ENCODE measurements around the gene NFKBIB. TPM values are rescaled to one million over a fixed set of nuclear protein-coding genes. Genes with fewer than 3 reads are reported as not detected.
"Not testable (repeated sequence)": the region's sequence is repeated elsewhere in the genome, so short reads cannot be mapped to it uniquely, and the experiment has no call there.

Gene NFKBIB
- total RNA-seq, 1 experiment from 2014 or later: 45.4 TPM

DNA sequence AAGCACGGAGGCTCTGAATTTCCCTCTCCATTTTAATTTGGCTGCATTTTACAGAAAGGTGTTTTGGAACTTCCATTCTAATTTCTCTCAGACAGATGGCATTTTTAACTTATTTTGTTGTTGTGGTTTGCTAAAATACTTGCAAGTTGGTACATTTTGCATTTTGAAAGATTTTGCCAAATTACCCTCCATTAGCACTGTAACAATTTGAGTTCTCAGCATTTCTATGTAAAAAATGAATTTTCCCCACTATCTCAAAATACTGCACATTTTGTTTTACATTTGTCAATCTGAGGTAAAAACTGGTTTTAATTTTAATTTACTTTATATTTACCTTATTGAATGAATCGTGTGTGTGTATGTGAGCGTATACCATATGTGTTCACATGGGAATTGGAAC, 43.0 kb upstream of the NFKBIB start:
- no TSS peak for BruUV-seq (replicated peaks)
- no peaks in the 10 kb centered on the region for H3K36me3 Mint-ChIP-seq (ENCODE audit: insufficient read depth, unreplicated experiment)
- no peaks in the 10 kb centered on the region for H3K27me3 Mint-ChIP-seq (ENCODE audit: insufficient read depth, unreplicated experiment)
- peaks cover 6% of the 10 kb centered on the region for H3K4me1 Mint-ChIP-seq (ENCODE audit: insufficient read depth, unreplicated experiment)
- no peaks in the 10 kb centered on the region for H3K9me3 Mint-ChIP-seq (ENCODE audit: unreplicated experiment)
- no peak overlapping the region for H3K4me3 Mint-ChIP-seq (ENCODE audit: unreplicated experiment)
- H3K27ac Mint-ChIP-seq (ENCODE audit: low read depth, unreplicated experiment): no peak overlapping the region
- CTCF ChIA-PET: no interaction called here
- POLR2A ChIA-PET: interaction anchor here (0.6 kb wide), 1 partner anchor 229 kb away, joined by 3 read pairs; no protein-coding TSS in a partner anchor
- no peak for DNase-seq (ENCODE audit: unreplicated experiment)
- intact Hi-C loops (cut with micrococcal nuclease): no loop called here
- TF ChIP-seq, protein P1, sequence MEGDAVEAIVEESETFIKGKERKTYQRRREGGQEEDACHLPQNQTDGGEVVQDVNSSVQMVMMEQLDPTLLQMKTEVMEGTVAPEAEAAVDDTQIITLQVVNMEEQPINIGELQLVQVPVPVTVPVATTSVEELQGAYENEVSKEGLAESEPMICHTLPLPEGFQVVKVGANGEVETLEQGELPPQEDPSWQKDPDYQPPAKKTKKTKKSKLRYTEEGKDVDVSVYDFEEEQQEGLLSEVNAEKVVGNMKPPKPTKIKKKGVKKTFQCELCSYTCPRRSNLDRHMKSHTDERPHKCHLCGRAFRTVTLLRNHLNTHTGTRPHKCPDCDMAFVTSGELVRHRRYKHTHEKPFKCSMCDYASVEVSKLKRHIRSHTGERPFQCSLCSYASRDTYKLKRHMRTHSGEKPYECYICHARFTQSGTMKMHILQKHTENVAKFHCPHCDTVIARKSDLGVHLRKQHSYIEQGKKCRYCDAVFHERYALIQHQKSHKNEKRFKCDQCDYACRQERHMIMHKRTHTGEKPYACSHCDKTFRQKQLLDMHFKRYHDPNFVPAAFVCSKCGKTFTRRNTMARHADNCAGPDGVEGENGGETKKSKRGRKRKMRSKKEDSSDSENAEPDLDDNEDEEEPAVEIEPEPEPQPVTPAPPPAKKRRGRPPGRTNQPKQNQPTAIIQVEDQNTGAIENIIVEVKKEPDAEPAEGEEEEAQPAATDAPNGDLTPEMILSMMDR (IDR thresholded peaks at IDR 0.05; ENCODE audit: unreplicated experiment): no peak

DNA sequence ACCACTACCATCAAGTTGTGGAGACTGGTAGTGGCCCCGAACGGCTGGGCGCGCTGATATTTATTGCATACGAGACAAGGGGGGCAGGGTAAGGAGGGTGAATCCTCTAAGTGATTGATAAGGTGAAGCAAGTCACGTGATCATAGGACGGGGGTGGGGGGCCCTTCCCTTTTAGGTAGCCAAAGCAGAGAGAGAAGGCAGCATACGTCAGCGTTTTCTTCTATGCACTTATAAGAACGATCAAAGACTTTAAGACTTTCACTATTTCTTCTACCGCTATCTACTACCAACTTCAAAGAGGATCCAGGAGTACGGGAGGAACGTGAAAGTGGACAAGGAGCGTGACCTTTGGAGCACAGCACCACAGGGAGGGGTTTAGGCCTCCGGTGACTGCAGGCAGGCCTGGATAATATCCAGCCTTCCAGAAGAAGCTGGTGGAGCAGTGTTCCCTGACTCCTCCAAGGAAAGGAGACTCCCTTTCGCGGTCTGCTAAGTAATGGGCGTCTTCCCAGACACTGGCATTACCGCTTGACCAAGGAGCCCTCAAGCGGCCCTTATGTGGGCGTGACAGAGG, 40.1 kb upstream of the NFKBIB start:
- H3K4me1 Mint-ChIP-seq (ENCODE audit: insufficient read depth, unreplicated experiment); H3K36me3 Mint-ChIP-seq (ENCODE audit: insufficient read depth, unreplicated experiment); DNase-seq (ENCODE audit: unreplicated experiment); BruUV-seq (replicated peaks); intact Hi-C loops (cut with micrococcal nuclease); H3K4me3 Mint-ChIP-seq (ENCODE audit: unreplicated experiment); H3K27ac Mint-ChIP-seq (ENCODE audit: low read depth, unreplicated experiment); H3K27me3 Mint-ChIP-seq (ENCODE audit: insufficient read depth, unreplicated experiment); H3K9me3 Mint-ChIP-seq (ENCODE audit: unreplicated experiment); CTCF ChIA-PET: not testable (repeated sequence)
- POLR2A ChIA-PET: interaction anchor here (0.6 kb wide), 1 partner anchor 68 kb away, joined by 3 read pairs; no protein-coding TSS in a partner anchor

DNA sequence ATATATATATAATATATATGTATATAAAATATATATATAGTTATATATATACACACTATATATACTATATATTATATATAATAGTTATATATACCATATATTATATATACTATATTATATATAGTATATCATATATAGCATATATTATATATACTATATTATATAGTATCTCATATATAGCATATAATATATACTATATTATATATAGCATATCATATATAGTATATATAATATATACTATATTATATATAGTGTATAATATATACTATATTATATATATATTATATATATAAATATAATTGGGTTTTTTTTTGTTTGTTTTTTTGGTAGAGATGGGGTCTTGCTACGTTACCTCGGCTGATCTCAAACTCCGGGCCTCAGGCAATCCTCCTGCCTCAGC, 38.4 kb upstream of the NFKBIB start:
- peaks cover 6% of the 10 kb centered on the region for H3K4me1 Mint-ChIP-seq (ENCODE audit: insufficient read depth, unreplicated experiment)
- no TSS peak for BruUV-seq (replicated peaks)
- TF ChIP-seq, protein P1 (IDR thresholded peaks at IDR 0.05; ENCODE audit: unreplicated experiment): no peak
- no peaks in the 10 kb centered on the region for H3K36me3 Mint-ChIP-seq (ENCODE audit: insufficient read depth, unreplicated experiment)
- ChIA-PET CTCF (no interaction called here), POLR2A (interaction anchor here (1.7 to 2.9 kb wide), 2 partner anchors 9 to 39 kb away, joined by 6 to 18 read pairs; partner anchors contain the start of genes NFKBIB and SIRT2)
- no peak for DNase-seq (ENCODE audit: unreplicated experiment)
- H3K27ac Mint-ChIP-seq (ENCODE audit: low read depth, unreplicated experiment): no peak overlapping the region
- H3K27me3 Mint-ChIP-seq (ENCODE audit: insufficient read depth, unreplicated experiment): no peaks in the 10 kb centered on the region
- no peak overlapping the region for H3K4me3 Mint-ChIP-seq (ENCODE audit: unreplicated experiment)
- H3K9me3 Mint-ChIP-seq (ENCODE audit: unreplicated experiment): no peaks in the 10 kb centered on the region
- intact Hi-C loops (cut with micrococcal nuclease): no loop called here

DNA sequence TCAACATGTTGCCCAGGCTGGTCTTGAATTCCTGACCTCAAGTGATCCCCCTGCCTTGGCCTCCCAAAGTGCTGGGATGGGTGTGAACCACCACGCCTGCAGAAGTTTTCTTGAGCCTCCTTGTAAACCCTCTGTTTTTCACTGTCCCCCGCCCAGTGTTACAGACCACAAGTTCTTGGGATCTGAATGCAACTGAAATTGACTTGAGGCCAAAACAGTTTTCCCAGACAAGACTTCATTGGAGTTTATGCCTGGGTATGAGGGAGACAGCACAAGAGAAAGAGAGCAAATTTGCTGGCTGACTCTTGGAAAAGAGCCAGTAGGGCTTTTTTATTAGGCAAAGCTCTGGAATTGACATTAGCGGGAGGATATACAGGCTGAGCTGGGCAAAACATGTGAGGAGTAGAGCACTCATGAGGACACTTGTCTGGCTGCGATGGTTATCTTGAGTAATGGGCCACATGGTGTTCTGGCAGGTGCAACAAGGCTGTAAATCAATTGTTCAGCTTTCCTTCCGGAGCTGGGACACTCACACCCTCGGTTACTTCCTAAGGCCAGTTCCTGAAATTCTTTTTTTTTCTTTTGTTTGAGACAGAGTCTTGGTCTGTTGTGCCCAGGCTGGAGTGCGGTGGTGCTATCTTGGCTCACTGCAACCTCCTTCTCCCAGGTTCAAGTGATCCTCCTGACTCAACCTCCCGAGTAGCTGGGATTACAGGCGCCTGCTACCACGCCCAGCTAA, 37.3 kb upstream of the NFKBIB start:
- BruUV-seq (replicated peaks): no TSS peak
- Mint-ChIP-seq H3K27ac (ENCODE audit: low read depth, unreplicated experiment) (no peak overlapping the region), H3K9me3 (ENCODE audit: unreplicated experiment) (no peaks in the 10 kb centered on the region), H3K4me3 (ENCODE audit: unreplicated experiment) (no peak overlapping the region), H3K36me3 (ENCODE audit: insufficient read depth, unreplicated experiment) (no peaks in the 10 kb centered on the region), H3K4me1 (ENCODE audit: insufficient read depth, unreplicated experiment) (peaks cover 6% of the 10 kb centered on the region), H3K27me3 (ENCODE audit: insufficient read depth, unreplicated experiment) (no peaks in the 10 kb centered on the region)
- intact Hi-C loops (cut with micrococcal nuclease): no loop called here
- ChIA-PET CTCF (interaction anchor here (1.3 to 2.3 kb wide), 3 partner anchors 20 to 459 kb away, joined by 4 to 17 read pairs (median 5); no protein-coding TSS in a partner anchor), POLR2A (interaction anchor here (0.6 to 2.9 kb wide), 7 partner anchors 10 to 932 kb away, joined by 3 to 18 read pairs (median 5); partner anchors contain the start of genes MRPS12, NFKBIB, SARS2 and SIRT2)
- no peak for DNase-seq (ENCODE audit: unreplicated experiment)
- TF ChIP-seq, protein P1 (IDR thresholded peaks at IDR 0.05; ENCODE audit: unreplicated experiment): no peak

Data from MCF 10A (cell line).